SU-DHL-6 (cell line): ENCODE measurements around the gene COL6A3.

Experiments used
- H2AFZ ChIP-seq: fragments of 200-600 bp; sonication (generic); 2 replicates; pipeline ENCODE4 v1.6.1; 2014; ENCODE audit warnings: low read depth, mild to moderate bottlenecking, moderate library complexity, mixed read lengths, antibody characterized with exemption, low read length; ENCODE audit not compliant: severe bottlenecking
- H3F3A ChIP-seq: fragments of 200-600 bp; shearing (Covaris generic); 2 replicates; pipeline ENCODE4 v1.6.0; 2016; ENCODE audit warnings: antibody characterized with exemption, mild to moderate bottlenecking; ENCODE audit not compliant: insufficient read depth
- H3K27ac ChIP-seq: fragments of 200-600 bp; sonication (generic); 2 replicates; pipeline ENCODE4 v1.5.1; 2016; ENCODE audit warnings: low read depth, mild to moderate bottlenecking, low read length, moderate library complexity, mixed read lengths
- H3K27me3 ChIP-seq: fragments of 200-600 bp; sonication (generic), shearing (Covaris generic); 2 replicates; pipeline ENCODE4 v1.6.0; 2014; ENCODE audit warnings: mild to moderate bottlenecking, low read length
- H3K36me3 ChIP-seq: fragments of 200-600 bp; sonication (generic); 2 replicates; pipeline ENCODE4 v1.6.1; 2014; ENCODE audit warnings: mild to moderate bottlenecking, low read length, mixed read lengths
- H3K4me2 ChIP-seq: fragments of 300-600, 200-600 bp; shearing (Covaris generic), sonication (generic); 2 replicates; pipeline ENCODE4 v1.6.0; 2014; ENCODE audit warnings: low read length, low read depth, mild to moderate bottlenecking; ENCODE audit not compliant: poor library complexity, severe bottlenecking
- H3K4me3 ChIP-seq: fragments of 200-600 bp; sonication (generic); 2 replicates; pipeline ENCODE4 v1.5.1; 2014; ENCODE audit warnings: antibody characterized with exemption, low read length, mild to moderate bottlenecking, mixed read lengths; ENCODE audit not compliant: insufficient read depth, poor library complexity, severe bottlenecking
- H3K79me2 ChIP-seq: fragments of 200-600 bp; sonication (generic); 2 replicates; pipeline ENCODE4 v1.6.1; 2014; ENCODE audit warnings: mild to moderate bottlenecking, low read length, moderate library complexity; ENCODE audit not compliant: insufficient read depth
- H3K9ac ChIP-seq: fragments of 200-600 bp; sonication (generic); 2 replicates; pipeline ENCODE4 v1.7.0; 2014; ENCODE audit warnings: mild to moderate bottlenecking, low read length
- H3K9me2 ChIP-seq: fragments of 200-600 bp; sonication (generic); replicated peaks from 2 replicates; pipeline ENCODE4 v1.6.1; 2014; ENCODE audit warnings: low read length; ENCODE audit not compliant: insufficient read depth
- H3K9me3 ChIP-seq: fragments of 200-600 bp; sonication (generic); 2 replicates; pipeline ENCODE4 v1.6.1; 2014; ENCODE audit warnings: low read length, mixed read lengths; ENCODE audit not compliant: insufficient read depth
- H4K20me1 ChIP-seq: fragments of 200-600 bp; sonication (generic); 2 replicates; pipeline ENCODE4 v1.6.1; 2014; ENCODE audit warnings: low read depth, mild to moderate bottlenecking, antibody characterized with exemption, low read length, moderate library complexity, mixed read lengths
- EZH2phosphoT487 ChIP-seq: fragments of 200-600 bp; sonication (generic), shearing (Covaris generic); conservative IDR thresholded peaks from 2 replicates; pipeline ENCODE4 v1.6.1; 2018; ENCODE audit warnings: mild to moderate bottlenecking, antibody characterized with exemption, low read length, moderate library complexity, mixed read lengths
- TF ChIP-seq, protein P1 (sequence below): fragments of 200-600 bp; sonication (generic); IDR thresholded peaks from one replicate; pipeline ENCODE4 v1.5.1; 2017; ENCODE audit warnings: antibody characterized with exemption, mild to moderate bottlenecking, low read length, moderate library complexity; ENCODE audit not compliant: insufficient read depth, poor library complexity, severe bottlenecking

Gene COL6A3

DNA sequence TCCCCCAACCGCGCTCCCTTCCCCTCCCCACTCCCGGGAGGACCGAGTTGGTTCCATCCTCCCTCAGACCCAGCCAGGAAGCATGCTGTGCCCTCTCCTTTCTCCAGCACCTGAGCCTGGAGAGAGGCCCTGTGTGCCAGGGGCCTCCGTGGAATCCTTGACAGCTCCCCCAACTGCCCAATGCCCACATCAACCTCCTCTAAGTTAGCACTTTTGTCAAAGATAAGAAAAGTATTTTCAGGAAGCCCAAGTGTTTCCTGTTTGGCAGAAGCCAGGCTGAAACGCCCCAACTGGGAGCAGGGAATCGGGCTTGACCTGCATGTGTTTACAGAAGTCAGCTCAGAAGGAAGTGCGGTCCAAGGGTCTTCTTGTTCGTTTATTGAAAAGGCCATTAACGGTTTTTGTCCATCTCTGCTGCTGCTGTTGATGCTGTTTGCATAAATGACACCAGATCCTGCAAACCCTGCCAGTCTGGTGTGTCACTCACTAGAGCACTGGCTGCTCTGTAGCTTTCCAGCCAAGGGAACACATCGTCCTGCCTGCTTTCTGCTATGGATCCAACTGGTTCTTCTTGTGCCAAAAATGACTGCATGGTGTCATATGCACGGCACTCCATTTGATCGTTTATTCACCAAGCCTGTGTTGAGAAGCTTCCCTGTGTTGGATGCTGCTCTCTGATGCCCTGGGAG lies 35.4 kb upstream of the COL6A3 start:
- H3K9me2 ChIP-seq, result no peaks in the 10 kb centered on the region
- H3K27ac ChIP-seq, result no peak overlapping the region
- no peak overlapping the region for H3K9ac ChIP-seq
- H3K79me2 ChIP-seq, result no peaks in the 10 kb centered on the region
- no peaks in the 10 kb centered on the region for H3K36me3 ChIP-seq
- H3K4me2 ChIP-seq, result no peak overlapping the region
- no peak overlapping the region for H3K4me3 ChIP-seq
- H3F3A ChIP-seq, result no peaks in the 10 kb centered on the region
- H3K27me3 ChIP-seq, result no peaks in the 10 kb centered on the region
- H3K9me3 ChIP-seq, result no peaks in the 10 kb centered on the region
- TF ChIP-seq, protein P1, sequence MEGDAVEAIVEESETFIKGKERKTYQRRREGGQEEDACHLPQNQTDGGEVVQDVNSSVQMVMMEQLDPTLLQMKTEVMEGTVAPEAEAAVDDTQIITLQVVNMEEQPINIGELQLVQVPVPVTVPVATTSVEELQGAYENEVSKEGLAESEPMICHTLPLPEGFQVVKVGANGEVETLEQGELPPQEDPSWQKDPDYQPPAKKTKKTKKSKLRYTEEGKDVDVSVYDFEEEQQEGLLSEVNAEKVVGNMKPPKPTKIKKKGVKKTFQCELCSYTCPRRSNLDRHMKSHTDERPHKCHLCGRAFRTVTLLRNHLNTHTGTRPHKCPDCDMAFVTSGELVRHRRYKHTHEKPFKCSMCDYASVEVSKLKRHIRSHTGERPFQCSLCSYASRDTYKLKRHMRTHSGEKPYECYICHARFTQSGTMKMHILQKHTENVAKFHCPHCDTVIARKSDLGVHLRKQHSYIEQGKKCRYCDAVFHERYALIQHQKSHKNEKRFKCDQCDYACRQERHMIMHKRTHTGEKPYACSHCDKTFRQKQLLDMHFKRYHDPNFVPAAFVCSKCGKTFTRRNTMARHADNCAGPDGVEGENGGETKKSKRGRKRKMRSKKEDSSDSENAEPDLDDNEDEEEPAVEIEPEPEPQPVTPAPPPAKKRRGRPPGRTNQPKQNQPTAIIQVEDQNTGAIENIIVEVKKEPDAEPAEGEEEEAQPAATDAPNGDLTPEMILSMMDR, result no peak
- no peak for TF ChIP-seq EZH2phosphoT487
- H2AFZ ChIP-seq, result no peak overlapping the region
- no peaks in the 10 kb centered on the region for H4K20me1 ChIP-seq

DNA sequence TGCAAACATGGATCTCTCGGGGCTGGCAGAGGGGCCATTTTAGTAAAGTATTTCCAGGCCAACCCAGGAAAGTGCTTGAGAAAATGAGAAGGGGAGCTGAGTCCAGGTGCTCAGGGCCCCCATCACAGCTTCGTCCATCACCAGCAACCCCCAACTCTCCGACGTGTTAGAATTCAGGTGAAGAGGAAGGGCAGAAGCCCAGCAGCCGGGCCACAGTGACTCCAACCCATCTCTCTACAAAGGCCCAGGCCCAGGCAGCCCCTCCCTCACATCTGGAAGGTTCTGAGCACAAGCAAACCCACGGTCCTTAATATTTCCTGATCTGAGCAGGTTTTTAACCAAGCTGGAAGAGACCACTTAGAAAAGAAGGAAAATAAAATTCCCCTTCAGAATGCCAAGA lies 34.7 kb upstream of the COL6A3 start:
- Histone ChIP-seq H3K4me3 (no peak overlapping the region), H3K79me2 (no peaks in the 10 kb centered on the region), H3F3A (no peaks in the 10 kb centered on the region), H3K27ac (no peak overlapping the region), H4K20me1 (no peaks in the 10 kb centered on the region), H3K9me3 (no peaks in the 10 kb centered on the region), H3K9ac (no peak overlapping the region), H3K36me3 (no peaks in the 10 kb centered on the region), H3K9me2 (no peaks in the 10 kb centered on the region), H3K4me2 (no peak overlapping the region), H3K27me3 (no peaks in the 10 kb centered on the region), H2AFZ (no peak overlapping the region)
- no peak for TF ChIP-seq EZH2phosphoT487
- TF ChIP-seq, protein P1, result no peak

DNA sequence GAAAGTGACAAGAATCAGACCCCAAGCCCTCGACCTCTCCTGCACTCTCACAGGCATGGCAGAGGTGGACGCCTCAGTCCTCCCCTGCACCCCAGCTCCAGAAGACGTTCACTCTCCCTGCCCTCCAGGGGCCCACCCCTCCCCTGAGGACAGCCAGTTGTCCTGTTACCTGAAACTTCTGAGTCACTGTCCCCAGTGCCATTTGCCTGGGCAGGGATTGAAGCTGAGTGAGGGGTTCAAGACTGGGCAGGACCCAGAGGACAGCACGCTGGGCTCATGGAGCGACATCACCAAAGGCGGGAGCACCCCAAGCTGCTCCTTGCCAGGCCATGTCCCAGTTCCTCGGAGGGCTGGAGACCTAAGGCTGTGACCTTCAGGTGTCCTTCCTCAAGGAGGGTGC lies 34.2 kb upstream of the COL6A3 start:
- TF ChIP-seq EZH2phosphoT487, result no peak
- TF ChIP-seq, protein P1, result no peak
- H4K20me1 ChIP-seq, result no peaks in the 10 kb centered on the region
- no peak overlapping the region for H2AFZ ChIP-seq
- no peaks in the 10 kb centered on the region for H3K9me2 ChIP-seq
- no peaks in the 10 kb centered on the region for H3K36me3 ChIP-seq
- no peak overlapping the region for H3K4me2 ChIP-seq
- H3K4me3 ChIP-seq, result no peak overlapping the region
- H3K27ac ChIP-seq, result no peak overlapping the region
- H3K9me3 ChIP-seq, result no peaks in the 10 kb centered on the region
- no peaks in the 10 kb centered on the region for H3F3A ChIP-seq
- no peaks in the 10 kb centered on the region for H3K79me2 ChIP-seq
- no peak overlapping the region for H3K9ac ChIP-seq
- H3K27me3 ChIP-seq, result no peaks in the 10 kb centered on the region
